GDM1 (cell line): Measurements from ENCODE around the gene MRTFA.
A peak's percentile ranks its signal among the peaks of the same experiment; 100 is the strongest.

Experiments used
- DNase-seq: peaks from one replicate; lab custom pipeline; 2025; lab: John Stamatoyannopoulos, UW

The MRTFA gene

GRCh38 chr22:40426594-40427333, 209.8 kb downstream of the MRTFA start:
- DNase-seq = no peak

- no peak for DNase-seq
These were observed 211.4 kb downstream of the MRTFA start for GRCh38 chr22:40425082-40425481.

- no peak for DNase-seq
These were observed 212.5 kb downstream of the MRTFA start for GRCh38 chr22:40423882-40424640.

- no peak for DNase-seq
These were observed 213.2 kb downstream of the MRTFA start for GRCh38 chr22:40423310-40423688.

- DNase-seq = no peak
These were observed 213.8 kb downstream of the MRTFA start for GRCh38 chr22:40422558-40423309.

- DNase-seq = no peak
These were observed 214.6 kb downstream of the MRTFA start for GRCh38 chr22:40421941-40422340.

GRCh38 chr22:40421082-40421350, 215.5 kb downstream of the MRTFA start:
- DNase-seq = no peak

- no peak for DNase-seq
These were observed 216.0 kb downstream of the MRTFA start for GRCh38 chr22:40420341-40421081.

GRCh38 chr22:40419718-40420117, 216.8 kb downstream of the MRTFA start:
- no peak for DNase-seq

- DNase-seq = no peak
These were observed 217.9 kb downstream of the MRTFA start for GRCh38 chr22:40418366-40419201.

- no peak for DNase-seq
These were observed 218.6 kb downstream of the MRTFA start for GRCh38 chr22:40417881-40418280.

GRCh38 chr22:40417041-40417440, 219.5 kb downstream of the MRTFA start:
- no peak for DNase-seq

GRCh38 chr22:40416636-40417035, 219.9 kb downstream of the MRTFA start:
- no peak for DNase-seq

- no peak for DNase-seq
These were observed 220.3 kb downstream of the MRTFA start for GRCh38 chr22:40416267-40416570.

GRCh38 chr22:40415531-40416266, 220.8 kb downstream of the MRTFA start:
- DNase-seq = peak; percentile 25

- no peak for DNase-seq
These were observed 221.5 kb downstream of the MRTFA start for GRCh38 chr22:40414838-40415505.

GRCh38 chr22:40414311-40414710, 222.2 kb downstream of the MRTFA start:
- no peak for DNase-seq

GRCh38 chr22:40413873-40414272, 222.6 kb downstream of the MRTFA start:
- no peak for DNase-seq

GRCh38 chr22:40412441-40412840, 224.1 kb downstream of the MRTFA start:
- no peak for DNase-seq

GRCh38 chr22:40411506-40411861, 225.0 kb downstream of the MRTFA start:
- no peak for DNase-seq
